Measurements from ENCODE around the gene TNFRSF18. TPM values are rescaled to one million over a fixed set of nuclear protein-coding genes. Genes with fewer than 3 reads are reported as not detected.

The TNFRSF18 gene
- total and polyA plus RNA-seq, 10 of the 15 experiments (the other 5 are each of a cell fraction or from before 2014, with no cell fraction given): 0.18 to 7.5 (median 1.5) TPM; not detected in 1

GRCh38 chr1:1206376-1206965 is at the start of gene TNFRSF18 (continued):
- TF ChIP-seq GATAD2B (conservative IDR thresholded peaks at IDR 0.05; ENCODE audit: low read depth) (peak; percentile 41; the same call in 1 of the 2 replicates), POU2F2 (IDR thresholded peaks at IDR 0.05; ENCODE audit: borderline replicate concordance, low read depth, low read length) (peak; percentile 92; the same call in 2 of the 3 replicates)

- no peaks in the 10 kb centered on the region for H3K27me3 ChIP-seq (replicated peaks in 1 of 2; ENCODE audit: control insufficient read depth in 2 of 2, insufficient read depth in 2 of 2, low read length in 1 of 2)
- ChIA-PET RAD21 (ENCODE audit: unreplicated experiment) (no interaction called here), SMC1A (ENCODE audit: uncharacterized antibody, unreplicated experiment) (no interaction called here), POLR2A (interaction anchor here (1.2 kb wide), 1 partner anchor 18 kb away, joined by 3 read pairs; the partner anchor contains the start of gene UBE2J2), CTCF (interaction anchor here (1.2 kb wide), 1 partner anchor 133 kb away, joined by 5 read pairs; no protein-coding TSS in a partner anchor)
- ATAC-seq: no peak
- H3K36me3 ChIP-seq (ENCODE audit: control insufficient read depth in 2 of 2, insufficient read depth in 2 of 2, low read length in 1 of 2): peaks cover 3 to 16% of the 10 kb centered on the region in 2 experiments; a peak in 3 of 4 replicates
- TSS peak; percentile 57 for BruUV-seq (replicated peaks)
- no peak for FAIRE-seq
- H3K27ac ChIP-seq (ENCODE audit: control insufficient read depth, insufficient read depth): no peak overlapping the region
- H3K4me1 ChIP-seq (ENCODE audit: control insufficient read depth, insufficient read depth, low read length): peaks cover 9% of the 10 kb centered on the region
- no peaks in the 10 kb centered on the region for H4K20me1 ChIP-seq (ENCODE audit: control insufficient read depth, insufficient read depth)
- H3K4me2 ChIP-seq (ENCODE audit: control insufficient read depth, insufficient read depth): no peak overlapping the region
- DNase-seq (ENCODE audit: low read depth, low spot score): no peak
- intact Hi-C loops (cut with micrococcal nuclease; ENCODE audit: unreplicated experiment): no loop called here
- no peaks in the 10 kb centered on the region for H3K79me2 ChIP-seq (ENCODE audit: control insufficient read depth, insufficient read depth, low read length)
- WGBS (ENCODE audit: insufficient coverage, insufficient replicate concordance, low lambda C conversion rate, missing lambda C conversion rate): 90% methylated on average over 10 of the region's 10 CpGs
- in situ Hi-C loops (cut with MboI): no loop called here
- no peaks in the 10 kb centered on the region for H3K9me3 ChIP-seq (replicated peaks; ENCODE audit: control insufficient read depth, insufficient read depth, low read length)
- no peak overlapping the region for H3K9ac ChIP-seq (ENCODE audit: control insufficient read depth, insufficient read depth, low read length)
- H3K4me3 ChIP-seq: no peak overlapping the region
- no peak overlapping the region for H2AFZ ChIP-seq (ENCODE audit: control insufficient read depth, low read depth, low read length)
- TF ChIP-seq CBFB (IDR thresholded peaks at IDR 0.05; ENCODE audit: low read depth) (no peak), E4F1 (IDR thresholded peaks at IDR 0.05; ENCODE audit: borderline replicate concordance, partially characterized antibody) (no peak), JUND (IDR thresholded peaks at IDR 0.05; ENCODE audit: low read depth, low read length) (no peak), MYC (IDR thresholded peaks at IDR 0.05; ENCODE audit: insufficient read depth, insufficient read length, insufficient replicate concordance, low read length, severe bottlenecking) (no peak), NFYB (IDR thresholded peaks at IDR 0.05; ENCODE audit: insufficient read depth, low read depth, low read length) (no peak), ZZZ3 (IDR thresholded peaks at IDR 0.05; ENCODE audit: control insufficient read depth, insufficient read length, low read depth) (no peak), USF2 (IDR thresholded peaks at IDR 0.05; ENCODE audit: borderline replicate concordance, low read depth, low read length) (no peak), SUZ12 (IDR thresholded peaks at IDR 0.05; ENCODE audit: unreplicated experiment) (no peak), EGR1 (IDR thresholded peaks at IDR 0.05; ENCODE audit: borderline replicate concordance in 1 of 2, low read depth in 2 of 2, low read length in 2 of 2) (no peak), ZNF384 (IDR thresholded peaks at IDR 0.05; ENCODE audit: borderline replicate concordance, low read depth, low read length) (no peak), NFIC (IDR thresholded peaks at IDR 0.05; ENCODE audit: low read depth, low read length) (no peak), CEBPB (IDR thresholded peaks at IDR 0.05; ENCODE audit: borderline replicate concordance in 1 of 2, low read depth in 2 of 2, low read length in 2 of 2) (no peak), SP1 (IDR thresholded peaks at IDR 0.05; ENCODE audit: low read depth, low read length) (no peak)
These were observed 49.2 kb upstream of the TNFRSF18 start for GRCh38 chr1:1255611-1256010.
